H1 (cell line): Measurements from ENCODE around the gene AHDC1. TPM values are rescaled to one million over a fixed set of nuclear protein-coding genes. Genes with fewer than 3 reads are reported as not detected.
A peak's percentile ranks its signal among the peaks of the same experiment; 100 is the strongest.

Experiments
- CTCF ChIA-PET: fragments of 300-600 bp; sonication (Branson Sonifier 250); formaldehyde crosslinking; loops from one replicate; lab custom pipeline; 2021; ENCODE audit not compliant: partially characterized antibody; lab: Charles Lee
- POLR2A ChIA-PET: fragments of 300-600 bp; sonication (Branson Sonifier 250); formaldehyde crosslinking; loops from one replicate; lab custom pipeline; 2021; ENCODE audit warnings: inconsistent platforms; ENCODE audit not compliant: partially characterized antibody; lab: Charles Lee
- DNase-seq, 2 experiments: peaks; one replicate each; pipeline versions ENCODE4 v3.0.0 to v3.0.0-alpha.2; 2010 to 2022; ENCODE audit warnings: low spot score in 2 of 2, low read depth in 1 of 2, mixed read lengths in 1 of 2
- FAIRE-seq: peaks from 2 replicates; lab custom pipeline; 2011; peaks lifted over from hg19 to GRCh38; lab: Jason Lieb, UNC
- H2AFZ ChIP-seq: 2 replicates; pipeline ENCODE4 v1.8.1; 2012; ENCODE audit warnings: low read length, inconsistent platforms
- H2AK5ac ChIP-seq: 2 replicates; pipeline ENCODE4 v1.6.1; 2013; ENCODE audit warnings: low read depth, low read length
- H2BK120ac ChIP-seq: replicated peaks from 2 replicates; pipeline ENCODE3; 2013; ENCODE audit warnings: low read depth, low read length, inconsistent platforms
- H2BK12ac ChIP-seq: 2 replicates; pipeline ENCODE4 v1.6.1; 2013; ENCODE audit warnings: low read depth, low read length
- H2BK15ac ChIP-seq: 2 replicates; pipeline ENCODE4 v1.6.1; 2013; ENCODE audit warnings: low read length
- H2BK20ac ChIP-seq: 2 replicates; pipeline ENCODE4 v1.6.1; 2013; ENCODE audit warnings: low read length
- H2BK5ac ChIP-seq: 2 replicates; pipeline ENCODE4 v1.6.1; 2013; ENCODE audit warnings: low read depth, low read length
- H3K14ac ChIP-seq: 2 replicates; pipeline ENCODE4 v1.6.1; 2013; ENCODE audit warnings: inconsistent platforms; ENCODE audit not compliant: insufficient read length
- H3K18ac ChIP-seq: 2 replicates; pipeline ENCODE4 v1.6.1; 2013; ENCODE audit warnings: low read length; ENCODE audit errors: extremely low read depth
- H3K23ac ChIP-seq: 2 replicates; pipeline ENCODE4 v1.6.1; 2013; ENCODE audit warnings: inconsistent platforms; ENCODE audit not compliant: insufficient read length
- H3K23me2 ChIP-seq: 2 replicates; pipeline ENCODE4 v1.6.1; 2013; ENCODE audit warnings: low read depth, low read length
- H3K27ac ChIP-seq: 2 replicates; pipeline ENCODE4 v1.6.1; 2011; ENCODE audit warnings: low read depth, low read length, inconsistent platforms
- H3K27me3 ChIP-seq, 4 experiments: replicated peaks in 1 of 4; 1 replicate in 1 of 4; 2 replicates in 3 of 4; pipeline versions ENCODE4 v1.6.1 to v1.8.1; 2011 to 2013; ENCODE audit warnings: low read length in 3 of 4, mild to moderate bottlenecking in 3 of 4, inconsistent platforms in 2 of 4, mixed read lengths in 2 of 4, moderate library complexity in 1 of 4; ENCODE audit not compliant: control insufficient read depth in 3 of 4, insufficient read depth in 3 of 4; ENCODE audit errors: extremely low read depth in 1 of 4
- H3K36me3 ChIP-seq, 4 experiments: 2 replicates each; pipeline versions ENCODE4 v1.6.1 to v1.8.1; 2011 to 2013; ENCODE audit warnings: mild to moderate bottlenecking in 4 of 4, low read length in 3 of 4, moderate library complexity in 2 of 4, control low read depth in 1 of 4, inconsistent platforms in 1 of 4; ENCODE audit not compliant: insufficient read depth in 4 of 4, control insufficient read depth in 2 of 4
- H3K4ac ChIP-seq: replicated peaks from 2 replicates; pipeline ENCODE3; 2013; ENCODE audit warnings: low read length, low read depth, mixed read lengths, inconsistent platforms; ENCODE audit not compliant: insufficient read length
- H3K4me1 ChIP-seq, 4 experiments: replicated peaks in 1 of 4; 1 replicate in 1 of 4; 2 replicates in 3 of 4; pipeline versions ENCODE4 v1.6.1 to v1.8.1; 2011 to 2013; ENCODE audit warnings: low read length in 3 of 4, inconsistent platforms in 2 of 4, mixed read lengths in 1 of 4; ENCODE audit not compliant: insufficient read depth in 4 of 4, control insufficient read depth in 3 of 4
- H3K4me2 ChIP-seq, 2 experiments: 2 replicates each; pipeline versions ENCODE4 v1.6.1 to v1.8.1; 2011 to 2013; ENCODE audit warnings: low read depth in 2 of 2, low read length in 2 of 2, control low read depth in 1 of 2, inconsistent platforms in 1 of 2, mild to moderate bottlenecking in 1 of 2; ENCODE audit not compliant: insufficient read depth in 1 of 2
- H3K4me3 ChIP-seq, 4 experiments: fragments of 200-600, 300-600 bp in 1 of 4; sonication (generic), shearing (Covaris generic), sonication (Bioruptor Twin) in 1 of 4; 2 replicates each; pipeline versions ENCODE4 v1.5.1 to v1.8.1; 2011 to 2016; ENCODE audit warnings: low read length in 4 of 4, low read depth in 3 of 4, control low read depth in 2 of 4, inconsistent platforms in 2 of 4, mild to moderate bottlenecking in 2 of 4, mixed read lengths in 1 of 4, moderate library complexity in 1 of 4; ENCODE audit not compliant: insufficient read depth in 2 of 4; ENCODE audit errors: extremely low read depth in 1 of 4
- H3K56ac ChIP-seq: replicated peaks from 2 replicates; pipeline ENCODE3; 2013; ENCODE audit warnings: low read depth, mild to moderate bottlenecking, mixed read lengths, low read length, inconsistent platforms; ENCODE audit not compliant: insufficient read length
- H3K79me1 ChIP-seq: 2 replicates; pipeline ENCODE4 v1.6.1; 2013; ENCODE audit warnings: low read depth, low read length, control low read depth
- H3K79me2 ChIP-seq, 2 experiments: 2 replicates each; pipeline versions ENCODE4 v1.6.1 to v1.8.1; 2012 to 2013; ENCODE audit warnings: low read length in 2 of 2, mild to moderate bottlenecking in 2 of 2, inconsistent platforms in 1 of 2; ENCODE audit not compliant: insufficient read depth in 2 of 2, control insufficient read depth in 1 of 2
- H3K9ac ChIP-seq, 4 experiments: replicated peaks in 1 of 4; 1 replicate in 1 of 4; 2 replicates in 3 of 4; pipeline versions ENCODE4 v1.6.1 to v1.8.1; 2011 to 2013; ENCODE audit warnings: low read depth in 3 of 4, low read length in 3 of 4, control low read depth in 2 of 4, mild to moderate bottlenecking in 2 of 4, moderate library complexity in 2 of 4, inconsistent platforms in 1 of 4; ENCODE audit errors: extremely low read depth in 1 of 4
- H3K9me3 ChIP-seq, 2 experiments: 2 replicates each; pipeline versions ENCODE4 v1.6.1 to v1.8.1; 2012 to 2013; ENCODE audit warnings: mild to moderate bottlenecking in 2 of 2, moderate library complexity in 2 of 2, control low read depth in 1 of 2, inconsistent platforms in 1 of 2, low read depth in 1 of 2, low read length in 1 of 2, mixed read lengths in 1 of 2; ENCODE audit not compliant: insufficient read depth in 2 of 2
- H4K20me1 ChIP-seq, 2 experiments: replicated peaks in 1 of 2; 2 replicates each; pipeline versions ENCODE3 to v1.8.1; 2011 to 2013; ENCODE audit warnings: inconsistent platforms in 2 of 2, low read length in 2 of 2, mild to moderate bottlenecking in 1 of 2; ENCODE audit not compliant: insufficient read depth in 2 of 2, control insufficient read depth in 1 of 2
- H4K5ac ChIP-seq: 2 replicates; pipeline ENCODE4 v1.6.1; 2013; ENCODE audit warnings: low read length, low read depth, mixed read lengths, inconsistent platforms; ENCODE audit not compliant: insufficient read length
- H4K8ac ChIP-seq: 2 replicates; pipeline ENCODE4 v1.8.0; 2013; ENCODE audit warnings: mild to moderate bottlenecking, moderate library complexity, low read length, inconsistent platforms; ENCODE audit not compliant: insufficient read depth; ENCODE audit errors: extremely low read depth
- H4K91ac ChIP-seq: replicated peaks from 2 replicates; pipeline ENCODE3; 2013; ENCODE audit warnings: low read length, mixed read lengths, inconsistent platforms; ENCODE audit not compliant: insufficient read length
- GABPA ChIP-seq: IDR thresholded peaks from 2 replicates; pipeline ENCODE4 v1.6.1; 2011; ENCODE audit warnings: mild to moderate bottlenecking, low read length, moderate library complexity, borderline replicate concordance; ENCODE audit not compliant: insufficient read depth
- KDM1A ChIP-seq: fragments of 200-600, 300-600 bp; sonication (generic); IDR thresholded peaks from 2 replicates; pipeline ENCODE4 v1.7.1; 2016; ENCODE audit warnings: mild to moderate bottlenecking, low read length, borderline replicate concordance
- RAD21 ChIP-seq, 2 experiments: IDR thresholded peaks in 1 of 2; conservative IDR thresholded peaks in 1 of 2; 2 replicates each; pipeline ENCODE4 v1.6.1; 2011; ENCODE audit warnings: low read depth in 2 of 2, low read length in 2 of 2, improper control_type of control experiment in 1 of 2, inconsistent platforms in 1 of 2, mild to moderate bottlenecking in 1 of 2, moderate library complexity in 1 of 2
- WGBS, 2 experiments: shearing (Covaris generic) in 1 of 2; methylation state at CpG; one replicate each; pipeline versions ENCODE4 v1.1.6 to v1.1.7; 2013 to 2015; ENCODE audit warnings: low lambda C conversion rate in 2 of 2, mixed read lengths in 2 of 2, inconsistent platforms in 1 of 2, low coverage in 1 of 2, missing lambda C conversion rate in 1 of 2; ENCODE audit not compliant: insufficient replicate concordance in 2 of 2, insufficient coverage in 1 of 2, insufficient read length in 1 of 2; ENCODE audit errors: extremely low coverage in 1 of 2, missing lambda C conversion rate in 1 of 2; 5-methylcytosine and 5-hydroxymethylcytosine counted together
- polyA plus RNA-seq, 7 experiments: library from polyadenylated mRNA; depleted of rRNA in 3 of 7; stranded (reverse) in 5 of 7; unstranded in 2 of 7; fragments of >200 nt in 5 of 7; fragments of 200-250 nt in 2 of 7; gene quantifications; 1 replicate in 5 of 7; 2 replicates in 1 of 7; 4 replicates in 1 of 7; pipeline versions ENCODE4 v1.2.1 to v1.2.3, GENCODE V29; 2011 to 2013; ENCODE audit warnings: missing spikeins in 2 of 7, mixed read lengths in 2 of 7
- total RNA-seq: library from RNA; stranded (reverse); fragmentation: NEBNext Ultra II Directional; extraction: Animal tissue kit (Norgen Biotek cat#: 25700); gene quantifications from 2 replicates; pipeline ENCODE4 v1.2.1, GENCODE V29; 2021

AHDC1 gene
- total and polyA plus RNA-seq, 2 of the 8 experiments (the other 6 are each of a cell fraction or from before 2014, with no cell fraction given) = 4.4 to 35.1 TPM

DNA sequence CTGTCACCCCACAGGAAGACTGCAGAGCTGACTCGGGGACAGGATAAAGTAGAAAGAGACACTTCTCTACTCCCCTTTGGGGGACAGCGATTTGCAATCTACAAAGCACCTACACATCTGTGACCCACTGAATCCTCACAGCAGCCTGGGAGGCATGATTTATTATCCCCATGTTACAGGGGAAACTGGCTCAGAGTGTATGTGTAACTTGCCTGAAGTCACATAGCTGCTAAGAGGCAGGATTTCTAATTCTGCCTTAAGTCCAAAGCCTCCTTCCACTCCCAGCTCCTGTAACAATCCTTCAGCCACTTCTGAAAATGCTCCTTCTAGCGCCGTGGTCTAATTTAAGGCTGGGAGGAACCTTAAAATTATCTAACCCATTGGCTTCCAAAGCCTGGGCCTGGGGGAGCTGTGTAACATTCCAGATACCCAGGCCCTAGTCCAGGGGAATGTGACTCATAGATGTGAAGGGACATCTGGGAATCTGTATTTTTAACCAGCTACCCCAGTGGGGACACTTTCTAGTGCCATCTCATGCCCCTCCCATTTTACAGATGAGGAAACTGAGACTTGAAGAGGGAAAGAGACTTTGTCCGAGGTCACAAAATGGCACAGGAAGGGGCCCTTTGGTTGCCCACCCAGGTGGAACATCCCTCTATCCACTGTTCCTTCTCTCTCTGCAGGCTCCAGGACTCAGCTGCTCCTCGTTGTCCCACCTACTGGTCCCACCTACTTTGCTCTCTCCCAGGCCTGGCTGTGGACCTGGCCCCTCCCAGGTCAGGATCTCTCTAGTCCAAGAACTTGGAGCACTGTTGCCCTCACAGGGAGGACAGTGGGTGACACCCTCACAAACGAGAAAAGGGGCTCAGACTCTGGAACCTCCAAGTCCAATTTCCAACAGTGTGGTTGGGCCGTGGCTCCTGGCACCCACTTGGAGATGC is 48.9 kb downstream of the AHDC1 start:
- H3K23ac ChIP-seq = no peak overlapping the region
- H3K27ac ChIP-seq = no peak overlapping the region
- no peak overlapping the region for H2BK12ac ChIP-seq
- no peak overlapping the region for H3K56ac ChIP-seq
- peaks cover 2 to 10% of the 10 kb centered on the region in 2 experiments for H4K20me1 ChIP-seq
- H3K27me3 ChIP-seq = no peaks in the 10 kb centered on the region; a peak in 1 of 7 replicates
- H2BK5ac ChIP-seq = no peak overlapping the region
- H3K4me2 ChIP-seq = no peak overlapping the region
- H4K5ac ChIP-seq = no peak overlapping the region
- H2BK20ac ChIP-seq = no peak overlapping the region
- H2AK5ac ChIP-seq = peak overlapping the region; percentile 39; the same call in 1 of the 2 replicates
- 0 out of 2 replicates have a peak, but pooled peaks cover under 1% of the 10 kb centered on the region for H3K79me1 ChIP-seq
- DNase-seq (no peak), FAIRE-seq (no peak)
- no peak overlapping the region for H3K9ac ChIP-seq
- H3K36me3 ChIP-seq = peaks cover 0 to 17% (median 11%) of the 10 kb centered on the region in 4 experiments; a peak in 5 of 8 replicates
- no peak overlapping the region for H2BK120ac ChIP-seq
- H3K4me1 ChIP-seq = peaks cover 13 to 26% (median 14%) of the 10 kb centered on the region in 4 experiments
- H3K18ac ChIP-seq = no peak overlapping the region; the same call in 1 of the 2 replicates
- H3K4me3 ChIP-seq = no peak overlapping the region
- ChIA-PET POLR2A (interaction anchor here (1.2 to 24.3 kb wide), 4 partner anchors 15 to 125 kb away, joined by 4 to 350 read pairs (median 26); no protein-coding TSS in a partner anchor), CTCF (interaction anchor here (0.6 to 56.1 kb wide), 16 partner anchors 7 to 373 kb away, joined by 3 to 1807 read pairs (median 10); partner anchors contain the start of gene AHDC1)
- H3K14ac ChIP-seq = no peak overlapping the region
- H3K23me2 ChIP-seq = peaks cover 2% of the 10 kb centered on the region; the same call in 1 of the 2 replicates
- WGBS, 2 experiments = 83% methylated on average over 6 of the region's 8 CpGs; no CpG with 5 or more reads in 1 of the 2 experiments
- H3K9me3 ChIP-seq = no peaks in the 10 kb centered on the region
- H4K8ac ChIP-seq = no peak overlapping the region
- no peak overlapping the region for H2BK15ac ChIP-seq
- no peak overlapping the region for H4K91ac ChIP-seq
- H2AFZ ChIP-seq = no peak overlapping the region
- H3K79me2 ChIP-seq = peaks cover 0 to 8% of the 10 kb centered on the region in 2 experiments; a peak in 2 of 4 replicates
- no peak overlapping the region for H3K4ac ChIP-seq
- no peak for TF ChIP-seq RAD21 (IDR thresholded peaks at IDR 0.05 in 1 of 2, conservative IDR thresholded peaks at IDR 0.05 in 1 of 2; ENCODE audit: low read depth in 2 of 2, low read length in 2 of 2)
- no peak for TF ChIP-seq KDM1A
- no peak for TF ChIP-seq GABPA
